ENCODE data around the gene SAMD8. TPM values are rescaled to one million over a fixed set of nuclear protein-coding genes. Genes with fewer than 3 reads are reported as not detected.

SAMD8 gene
- total and polyA plus RNA-seq, 2 donors (not counting 3 experiments of a cell fraction or from before 2014, with no cell fraction given): 19.6 to 22.8 TPM

DNA sequence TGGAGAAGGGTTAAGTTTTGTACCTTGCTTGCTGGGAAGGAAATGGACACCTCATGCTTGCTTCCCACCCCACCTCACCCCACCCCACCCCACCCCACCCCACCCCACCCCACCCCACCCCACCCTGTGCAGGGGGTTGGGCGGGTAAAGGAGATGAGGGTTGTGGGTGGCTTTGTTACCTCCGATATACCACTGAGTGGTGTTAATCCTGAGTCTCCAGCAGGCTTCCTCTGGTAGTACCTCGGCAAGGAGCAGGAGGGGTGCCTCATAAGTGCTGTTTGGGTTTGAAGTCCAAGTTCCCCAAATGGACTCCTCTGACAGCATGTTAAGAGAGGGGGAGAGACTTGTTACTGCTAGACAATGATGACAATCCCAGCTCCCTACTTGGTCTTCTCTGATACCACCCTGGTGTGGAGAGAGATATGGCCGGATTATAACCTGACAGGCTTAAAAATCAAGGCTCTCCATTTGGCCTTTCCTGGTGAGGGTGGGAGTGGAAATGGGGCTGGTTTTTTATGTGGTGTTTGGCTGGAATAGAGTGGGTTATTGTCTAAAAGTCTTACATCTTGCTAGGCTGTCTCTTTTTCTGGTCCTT is 11.7 kb downstream of the SAMD8 start:
- DNase-seq (ENCODE audit: low read depth, low spot score) (no peak), FAIRE-seq (no peak)
- intact Hi-C loops (cut with micrococcal nuclease) (no loop called here), dilution Hi-C loops (cut with MboI; ENCODE audit: extremely low pct_ligation_motif_present, low sequenced_read_pairs) (no loop called here)
- Histone ChIP-seq H2AFZ (ENCODE audit: low read depth, low read length) (no peak overlapping the region), H4K20me1 (replicated peaks; ENCODE audit: control insufficient read depth, extremely low read depth, insufficient read depth, low read length) (no peaks in the 10 kb centered on the region), H3K4me3 (replicated peaks in 1 of 3; ENCODE audit: insufficient read depth in 1 of 3, low read depth in 1 of 3, low read length in 3 of 3) (no peak overlapping the region), H3K9ac (replicated peaks; ENCODE audit: extremely low read depth, insufficient read depth, low read length) (no peak overlapping the region), H3K4me1 (ENCODE audit: control insufficient read depth, extremely low read depth, insufficient read depth, low read length) (peaks cover 19% of the 10 kb centered on the region), H3K79me2 (ENCODE audit: control insufficient read depth, insufficient read depth, low read length) (peaks cover 29% of the 10 kb centered on the region), H3K4me2 (ENCODE audit: insufficient read depth, low read length) (no peak overlapping the region), H3K9me3 (replicated peaks; ENCODE audit: control insufficient read depth, insufficient read depth, low read length) (no peaks in the 10 kb centered on the region), H3K36me3 (ENCODE audit: control insufficient read depth in 2 of 2, extremely low read depth in 1 of 2, insufficient read depth in 2 of 2, low read length in 2 of 2) (no peaks in the 10 kb centered on the region), H3K9me1 (replicated peaks; ENCODE audit: control insufficient read depth, extremely low read depth, insufficient read depth, low read length) (no peaks in the 10 kb centered on the region), H3K27ac (ENCODE audit: insufficient read depth, low read depth, low read length) (no peak overlapping the region), H3K27me3 (ENCODE audit: control insufficient read depth in 2 of 2, insufficient read depth in 2 of 2, low read length in 2 of 2) (no peaks in the 10 kb centered on the region)
- TF ChIP-seq JUN (IDR thresholded peaks at IDR 0.05; ENCODE audit: borderline replicate concordance, insufficient read depth, insufficient read length, low read depth) (no peak), MYC (IDR thresholded peaks at IDR 0.05; ENCODE audit: low read depth, low read length) (no peak), POLR2A (IDR thresholded peaks at IDR 0.05; ENCODE audit: low read depth, low read length) (no peak), EZH2 (IDR thresholded peaks at IDR 0.05; ENCODE audit: borderline replicate concordance, low read depth, low read length, severe bottlenecking) (no peak), GATA2 (IDR thresholded peaks at IDR 0.05; ENCODE audit: insufficient read depth, insufficient read length, low read depth, low read length) (no peak), FOS (IDR thresholded peaks at IDR 0.05; ENCODE audit: borderline replicate concordance, insufficient read depth, low read length) (no peak), POLR2AphosphoS5 (IDR thresholded peaks at IDR 0.05; ENCODE audit: insufficient read depth, low read depth, low read length) (no peak)
- TF ChIP-seq, protein P1, sequence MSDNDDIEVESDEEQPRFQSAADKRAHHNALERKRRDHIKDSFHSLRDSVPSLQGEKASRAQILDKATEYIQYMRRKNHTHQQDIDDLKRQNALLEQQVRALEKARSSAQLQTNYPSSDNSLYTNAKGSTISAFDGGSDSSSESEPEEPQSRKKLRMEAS (IDR thresholded peaks at IDR 0.05; ENCODE audit: insufficient read depth, insufficient read length): no peak
- TF ChIP-seq, protein P2, sequence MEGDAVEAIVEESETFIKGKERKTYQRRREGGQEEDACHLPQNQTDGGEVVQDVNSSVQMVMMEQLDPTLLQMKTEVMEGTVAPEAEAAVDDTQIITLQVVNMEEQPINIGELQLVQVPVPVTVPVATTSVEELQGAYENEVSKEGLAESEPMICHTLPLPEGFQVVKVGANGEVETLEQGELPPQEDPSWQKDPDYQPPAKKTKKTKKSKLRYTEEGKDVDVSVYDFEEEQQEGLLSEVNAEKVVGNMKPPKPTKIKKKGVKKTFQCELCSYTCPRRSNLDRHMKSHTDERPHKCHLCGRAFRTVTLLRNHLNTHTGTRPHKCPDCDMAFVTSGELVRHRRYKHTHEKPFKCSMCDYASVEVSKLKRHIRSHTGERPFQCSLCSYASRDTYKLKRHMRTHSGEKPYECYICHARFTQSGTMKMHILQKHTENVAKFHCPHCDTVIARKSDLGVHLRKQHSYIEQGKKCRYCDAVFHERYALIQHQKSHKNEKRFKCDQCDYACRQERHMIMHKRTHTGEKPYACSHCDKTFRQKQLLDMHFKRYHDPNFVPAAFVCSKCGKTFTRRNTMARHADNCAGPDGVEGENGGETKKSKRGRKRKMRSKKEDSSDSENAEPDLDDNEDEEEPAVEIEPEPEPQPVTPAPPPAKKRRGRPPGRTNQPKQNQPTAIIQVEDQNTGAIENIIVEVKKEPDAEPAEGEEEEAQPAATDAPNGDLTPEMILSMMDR (IDR thresholded peaks at IDR 0.05; ENCODE audit: extremely low read depth in 1 of 2, insufficient read depth in 1 of 2, low read depth in 1 of 2, low read length in 2 of 2): no peak
- BruUV-seq (replicated peaks): no TSS peak
- POLR2A ChIA-PET: no interaction called here
- CTCF ChIA-PET: no interaction called here
